ENCODE results near the gene TUBE1.

The TUBE1 gene

DNA sequence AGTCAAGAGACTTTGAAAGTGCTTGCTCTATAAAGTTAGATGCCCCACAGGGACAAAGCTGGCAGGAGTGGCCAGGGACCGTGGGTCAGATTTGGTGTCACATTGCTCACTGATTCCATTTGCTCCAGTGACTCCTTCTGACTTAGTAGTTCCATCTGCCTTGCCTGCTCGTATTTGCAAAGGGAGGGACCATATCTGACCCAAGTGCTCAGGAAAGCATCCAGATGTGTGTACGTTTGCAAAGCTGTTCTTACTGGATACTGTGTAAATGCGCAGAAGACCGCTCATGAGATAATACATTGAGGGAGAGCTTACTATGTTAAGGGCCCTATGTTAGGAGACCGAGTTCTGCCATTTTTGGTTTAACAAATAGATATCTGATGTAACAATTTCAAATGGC, 54.6 kb downstream of the TUBE1 start:
- DNase-seq: no peak

DNA sequence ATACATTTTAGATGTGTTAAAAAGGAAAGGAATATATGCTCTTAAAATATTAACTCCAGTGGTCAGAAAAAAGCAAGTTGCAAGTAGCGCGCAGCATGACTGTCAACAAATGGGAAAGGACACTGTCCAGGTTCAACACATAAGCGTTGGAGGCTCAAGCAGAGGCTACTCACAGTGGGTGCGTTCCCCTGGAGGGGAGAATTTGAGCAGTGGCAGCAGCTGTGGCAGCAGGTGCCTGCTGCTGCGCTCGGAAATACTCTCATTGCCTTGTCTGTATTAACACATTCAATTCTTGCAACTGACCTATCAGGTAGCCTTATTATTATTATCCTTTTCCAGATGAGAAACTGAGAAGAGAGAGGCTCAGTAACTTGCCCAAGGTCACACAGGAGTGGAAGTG, 55.3 kb downstream of the TUBE1 start:
- no peak for DNase-seq

- peak; percentile 18 for DNase-seq
These were observed 56.2 kb downstream of the TUBE1 start for GRCh38 chr6:112030961-112031660.

- DNase-seq: no peak
These were observed 56.9 kb downstream of the TUBE1 start for GRCh38 chr6:112030206-112030960.

- peak; percentile 41 for DNase-seq
These were observed 58.0 kb downstream of the TUBE1 start for GRCh38 chr6:112029045-112029822.

GRCh38 chr6:112027942-112028674, 59.2 kb downstream of the TUBE1 start:
- no peak for DNase-seq

GRCh38 chr6:112026933-112027332, 60.3 kb downstream of the TUBE1 start:
- DNase-seq: no peak

DNA sequence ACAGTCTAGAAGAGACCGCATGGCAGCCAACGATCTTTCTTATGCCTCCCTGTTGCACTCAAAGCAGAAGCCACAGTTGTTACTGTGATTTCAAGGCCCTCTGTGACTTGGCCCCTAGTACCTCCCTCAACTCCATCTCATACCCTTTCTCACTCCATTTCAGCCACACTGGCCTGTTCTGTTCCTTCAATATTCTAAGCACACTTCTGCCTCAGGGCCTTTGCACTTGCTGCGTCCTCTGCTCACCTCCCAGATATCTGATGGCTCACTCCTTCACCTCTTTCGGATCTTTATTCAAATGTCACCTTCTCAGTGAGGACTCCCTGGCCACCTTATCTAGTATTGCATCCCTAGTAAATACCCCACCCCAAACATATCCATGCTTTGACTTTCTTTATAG, 62.8 kb downstream of the TUBE1 start:
- no peak for DNase-seq

GRCh38 chr6:112022749-112023148, 64.5 kb downstream of the TUBE1 start:
- no peak for DNase-seq

GRCh38 chr6:112021691-112022310, 65.5 kb downstream of the TUBE1 start:
- DNase-seq: no peak
